CD4-positive, CD25-positive, alpha-beta regulatory T cell (primary cell): ENCODE data around the gene LRRC8E. TPM values are rescaled to one million over a fixed set of nuclear protein-coding genes. Genes with fewer than 3 reads are reported as not detected.

Experiments
- ATAC-seq, 2 donors: fragments of 150-1000 bp; cut with Tn5 transposase; one replicate each; pipeline ENCODE4 v1.10.0; 2021; ENCODE audit warnings: low read depth in 2 of 2, moderate number of reproducible peaks in 2 of 2, moderate library complexity in 1 of 2
- DNase-seq, 3 donors: peaks; one replicate each; pipeline versions ENCODE4 v3.0.0 to v3.0.0-alpha.2; 2012 to 2022; ENCODE audit warnings: mixed read lengths in 1 of 3
- H3K27ac ChIP-seq: one replicate; pipeline ENCODE4 v1.7.0; 2013; ENCODE audit warnings: mild to moderate bottlenecking, low read length; ENCODE audit not compliant: insufficient read depth, poor library complexity, severe bottlenecking
- H3K27me3 ChIP-seq: one replicate; pipeline ENCODE4 v1.7.0; 2013; ENCODE audit warnings: low read length; ENCODE audit not compliant: control insufficient read depth, insufficient read depth
- H3K36me3 ChIP-seq: one replicate; pipeline ENCODE4 v1.7.0; 2013; ENCODE audit warnings: mild to moderate bottlenecking, low read length, moderate library complexity; ENCODE audit not compliant: control insufficient read depth, insufficient read depth
- H3K4me1 ChIP-seq: 2 replicates; pipeline ENCODE4 v1.7.0; 2013; ENCODE audit warnings: mild to moderate bottlenecking, low read length; ENCODE audit not compliant: insufficient read depth, control insufficient read depth, poor library complexity, severe bottlenecking
- H3K4me3 ChIP-seq: one replicate; pipeline ENCODE4 v1.7.0; 2013; ENCODE audit warnings: low read depth, mild to moderate bottlenecking, low read length, moderate library complexity
- H3K9me3 ChIP-seq, 2 experiments: 1 replicate in 1 of 2; 2 replicates in 1 of 2; pipeline ENCODE4 v1.7.0; 2013; ENCODE audit warnings: low read length in 2 of 2, mild to moderate bottlenecking in 1 of 2, moderate library complexity in 1 of 2; ENCODE audit not compliant: control insufficient read depth in 2 of 2
- H3K27ac Mint-ChIP-seq, 3 donors: one replicate each; pipeline ENCODE4 v1.8.0; 2020 to 2022; ENCODE audit warnings: mild to moderate bottlenecking in 3 of 3, mixed read lengths in 3 of 3, moderate library complexity in 2 of 3
- H3K27me3 Mint-ChIP-seq: one replicate; pipeline ENCODE4 v1.8.0; 2022; ENCODE audit warnings: mild to moderate bottlenecking, mixed read lengths
- H3K36me3 Mint-ChIP-seq: one replicate; pipeline ENCODE4 v1.8.0; 2020; ENCODE audit warnings: mixed read lengths
- H3K4me1 Mint-ChIP-seq, 4 donors: one replicate each; pipeline ENCODE4 v1.8.0; 2020 to 2022; ENCODE audit warnings: mixed read lengths in 4 of 4, mild to moderate bottlenecking in 1 of 4
- H3K4me3 Mint-ChIP-seq, 4 donors: one replicate each; pipeline ENCODE4 v1.8.0; 2020 to 2022; ENCODE audit warnings: mild to moderate bottlenecking in 4 of 4, mixed read lengths in 4 of 4, moderate library complexity in 3 of 4
- H3K9me3 Mint-ChIP-seq, 7 donors: one replicate each; pipeline ENCODE4 v1.8.0; 2020 to 2022; ENCODE audit warnings: mixed read lengths in 7 of 7, mild to moderate bottlenecking in 3 of 7, moderate library complexity in 2 of 7
- polyA plus RNA-seq, 4 donors: library from polyadenylated mRNA; unstranded; fragments of 300-500 nt; fragmentation: Illumina TruSeq; gene quantifications; one replicate each; pipeline ENCODE4 v1.2.3, GENCODE V29; 2021
- total RNA-seq: library from RNA; stranded (reverse); gene quantifications from one replicate; pipeline ENCODE4 v1.2.3, GENCODE V29; 2022

The LRRC8E gene
- total and polyA plus RNA-seq, 5 donors from 2014 or later = not detected

GRCh38 chr19:7870571-7871436, 17.5 kb upstream of the LRRC8E start:
- no peaks in the 10 kb centered on the region for H3K36me3 Mint-ChIP-seq
- peaks cover 0 to 2% (median 0%) of the 10 kb centered on the region in 7 donors for H3K9me3 Mint-ChIP-seq
- Histone ChIP-seq H3K9me3 (no peaks in the 10 kb centered on the region), H3K27ac (no peak overlapping the region), H3K36me3 (no peaks in the 10 kb centered on the region), H3K4me1 (peaks cover 57% of the 10 kb centered on the region), H3K27me3 (peaks cover 4% of the 10 kb centered on the region), H3K4me3 (no peak overlapping the region)
- ATAC-seq = no peak
- peaks cover 0 to 46% (median 9%) of the 10 kb centered on the region in 4 donors for H3K4me1 Mint-ChIP-seq
- H3K4me3 Mint-ChIP-seq = peak overlapping the region; percentile 16 to 85 (median 62)
- DNase-seq = peak; percentile 42 to 50 (median 45)
- peaks cover 39% of the 10 kb centered on the region for H3K27me3 Mint-ChIP-seq
- no peak overlapping the region for H3K27ac Mint-ChIP-seq

GRCh38 chr19:7871437-7872305, 16.6 kb upstream of the LRRC8E start:
- Histone ChIP-seq H3K27ac (no peak overlapping the region), H3K36me3 (no peaks in the 10 kb centered on the region), H3K4me3 (no peak overlapping the region), H3K9me3 (no peaks in the 10 kb centered on the region), H3K4me1 (peaks cover 57% of the 10 kb centered on the region), H3K27me3 (peaks cover 4% of the 10 kb centered on the region)
- peak overlapping the region; percentile 54 to 85 (median 74) for H3K4me3 Mint-ChIP-seq
- DNase-seq (peak; percentile 68 to 80 (median 79)), ATAC-seq (no peak)
- H3K4me1 Mint-ChIP-seq = peaks cover 0 to 48% (median 9%) of the 10 kb centered on the region in 4 donors
- peak overlapping the region in 1 of 3 donors; percentile 56 for H3K27ac Mint-ChIP-seq
- no peaks in the 10 kb centered on the region for H3K36me3 Mint-ChIP-seq
- H3K9me3 Mint-ChIP-seq = peaks cover 0 to 3% (median 0%) of the 10 kb centered on the region in 7 donors
- peaks cover 46% of the 10 kb centered on the region for H3K27me3 Mint-ChIP-seq

GRCh38 chr19:7872306-7873204, 15.8 kb upstream of the LRRC8E start:
- no peak overlapping the region for H3K4me3 ChIP-seq
- H3K9me3 Mint-ChIP-seq = peaks cover 0 to 3% (median 0%) of the 10 kb centered on the region in 7 donors
- no peak overlapping the region for H3K27ac ChIP-seq
- H3K27ac Mint-ChIP-seq = no peak overlapping the region
- H3K4me1 ChIP-seq = peaks cover 57% of the 10 kb centered on the region
- H3K9me3 ChIP-seq = no peaks in the 10 kb centered on the region
- peaks cover 4% of the 10 kb centered on the region for H3K27me3 ChIP-seq
- H3K36me3 Mint-ChIP-seq = no peaks in the 10 kb centered on the region
- no peaks in the 10 kb centered on the region for H3K36me3 ChIP-seq
- DNase-seq = no peak
- H3K27me3 Mint-ChIP-seq = peaks cover 46% of the 10 kb centered on the region
- ATAC-seq = no peak
- peak overlapping the region in 3 of 4 donors; percentile 54 to 85 (median 79) for H3K4me3 Mint-ChIP-seq
- peaks cover 0 to 43% (median 9%) of the 10 kb centered on the region in 4 donors for H3K4me1 Mint-ChIP-seq

- Histone ChIP-seq H3K27ac (no peak overlapping the region), H3K27me3 (peaks cover 4% of the 10 kb centered on the region), H3K36me3 (no peaks in the 10 kb centered on the region), H3K9me3 (no peaks in the 10 kb centered on the region), H3K4me3 (no peak overlapping the region), H3K4me1 (peaks cover 53% of the 10 kb centered on the region)
- peaks cover 0 to 39% (median 9%) of the 10 kb centered on the region in 4 donors for H3K4me1 Mint-ChIP-seq
- no peak overlapping the region for H3K27ac Mint-ChIP-seq
- no peaks in the 10 kb centered on the region for H3K36me3 Mint-ChIP-seq
- no peak for DNase-seq
- H3K4me3 Mint-ChIP-seq = peak overlapping the region in 2 of 4 donors; percentile 77 to 84
- peaks cover 0 to 3% (median 0%) of the 10 kb centered on the region in 7 donors for H3K9me3 Mint-ChIP-seq
- H3K27me3 Mint-ChIP-seq = peaks cover 43% of the 10 kb centered on the region
- no peak for ATAC-seq
Measured at GRCh38 chr19:7873304-7874075, 14.8 kb upstream of the LRRC8E start.

- ATAC-seq = no peak
- no peaks in the 10 kb centered on the region for H3K9me3 ChIP-seq
- no peaks in the 10 kb centered on the region for H3K36me3 Mint-ChIP-seq
- peaks cover 45% of the 10 kb centered on the region for H3K4me1 ChIP-seq
- no peak within 1 kb of the TSS for H3K27ac Mint-ChIP-seq
- no peak for DNase-seq
- peaks cover 0 to 34% (median 9%) of the 10 kb centered on the region in 4 donors for H3K4me1 Mint-ChIP-seq
- no peak within 1 kb of the TSS for H3K27ac ChIP-seq
- H3K36me3 ChIP-seq = no peaks in the 10 kb centered on the region
- H3K9me3 Mint-ChIP-seq = peaks cover 0 to 3% (median 0%) of the 10 kb centered on the region in 7 donors
- H3K27me3 Mint-ChIP-seq = peaks cover 39% of the 10 kb centered on the region
- H3K27me3 ChIP-seq = peaks cover 4% of the 10 kb centered on the region
- H3K4me3 ChIP-seq = no peak within 1 kb of the TSS
- peak within 1 kb of the TSS in 3 of 4 donors; percentile 25 to 84 (median 77) for H3K4me3 Mint-ChIP-seq
Measured at GRCh38 chr19:7874076-7874896, 14.0 kb upstream of the LRRC8E start, which contains the start of gene PRR36. Gene PRR36, minus strand, starts transcription at chr19:7874390. Its CDS starts 701 bp downstream, at chr19:7873689.

- Mint-ChIP-seq H3K27ac (no peak overlapping the region), H3K36me3 (no peaks in the 10 kb centered on the region), H3K4me1 (peaks cover 0 to 34% (median 9%) of the 10 kb centered on the region in 4 donors), H3K9me3 (peaks cover 0 to 3% (median 0%) of the 10 kb centered on the region in 7 donors), H3K4me3 (peak overlapping the region in 3 of 4 donors; percentile 25 to 72 (median 70)), H3K27me3 (peaks cover 39% of the 10 kb centered on the region)
- Histone ChIP-seq H3K9me3 (no peaks in the 10 kb centered on the region), H3K27me3 (peaks cover 4% of the 10 kb centered on the region), H3K4me3 (no peak overlapping the region), H3K4me1 (peaks cover 39% of the 10 kb centered on the region), H3K36me3 (no peaks in the 10 kb centered on the region), H3K27ac (no peak overlapping the region)
- peak in 1 of 3 donors; percentile 35 for DNase-seq
- ATAC-seq = no peak
Measured at GRCh38 chr19:7874897-7875273, 13.4 kb upstream of the LRRC8E start.
